COLO668 (cell line): ENCODE results near the gene MAP3K9.
"Not testable (repeated sequence)": the region's sequence is repeated elsewhere in the genome, so short reads cannot be mapped to it uniquely, and the experiment has no call there.

ENCODE experiments used
- DNase-seq: peaks from one replicate; lab custom pipeline; 2025; ENCODE audit not compliant: unreplicated experiment; lab: John Stamatoyannopoulos, UW

MAP3K9 gene

DNA sequence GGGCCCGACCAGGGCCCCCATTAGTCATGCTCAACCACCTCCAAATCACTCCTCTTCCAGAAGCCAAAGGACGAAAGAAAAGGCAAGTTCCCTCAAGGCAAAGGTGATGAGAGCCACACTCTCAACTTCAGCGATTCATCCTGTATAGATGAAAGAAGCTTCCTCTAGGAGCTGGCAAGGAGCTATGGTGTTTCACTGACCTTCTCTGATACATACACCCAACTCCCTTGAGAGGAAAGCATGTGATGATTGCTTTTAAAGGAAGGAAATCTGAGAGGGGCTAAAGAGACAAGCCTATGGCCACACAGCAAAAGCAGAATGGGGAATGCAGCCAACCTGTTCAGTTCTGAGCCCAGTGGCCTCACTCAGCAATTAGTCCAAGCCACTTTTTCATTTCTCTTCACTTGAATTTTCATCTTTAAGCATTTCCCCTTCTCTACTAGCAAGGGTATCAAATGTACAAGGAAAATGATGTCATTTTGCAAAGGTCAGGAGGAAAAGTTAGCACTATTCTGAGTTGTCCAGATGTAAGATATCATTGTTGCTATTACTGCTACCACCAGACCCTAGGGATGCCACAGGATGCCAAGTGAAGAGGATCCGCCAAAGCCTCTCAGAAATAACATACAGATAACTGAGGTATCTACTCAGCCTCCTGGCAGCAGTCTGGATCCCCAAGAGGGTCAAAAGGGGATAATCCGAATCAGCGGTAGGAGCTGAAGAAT lies 82.5 kb downstream of the MAP3K9 start:
- DNase-seq, result no peak

DNA sequence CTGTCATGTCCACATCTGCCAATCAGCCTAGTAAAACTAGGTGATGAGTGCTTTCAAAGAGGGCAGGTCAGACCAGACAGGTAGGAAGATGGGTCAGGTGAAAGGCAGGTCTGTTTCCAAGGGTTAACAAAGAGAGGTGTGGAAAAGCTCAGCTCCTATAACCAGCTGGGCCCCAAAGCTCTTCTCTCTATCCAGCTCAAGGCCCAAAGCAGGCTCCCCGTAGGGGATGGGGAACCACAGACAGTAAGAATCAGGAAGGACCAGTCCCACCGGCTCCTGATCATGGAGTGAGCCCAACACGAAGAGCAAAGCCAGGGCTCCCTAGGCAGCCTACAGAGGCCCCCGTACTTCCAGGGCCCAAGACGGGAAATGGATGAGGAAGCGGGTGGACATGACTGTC lies 84.4 kb downstream of the MAP3K9 start:
- DNase-seq, result no peak

DNA sequence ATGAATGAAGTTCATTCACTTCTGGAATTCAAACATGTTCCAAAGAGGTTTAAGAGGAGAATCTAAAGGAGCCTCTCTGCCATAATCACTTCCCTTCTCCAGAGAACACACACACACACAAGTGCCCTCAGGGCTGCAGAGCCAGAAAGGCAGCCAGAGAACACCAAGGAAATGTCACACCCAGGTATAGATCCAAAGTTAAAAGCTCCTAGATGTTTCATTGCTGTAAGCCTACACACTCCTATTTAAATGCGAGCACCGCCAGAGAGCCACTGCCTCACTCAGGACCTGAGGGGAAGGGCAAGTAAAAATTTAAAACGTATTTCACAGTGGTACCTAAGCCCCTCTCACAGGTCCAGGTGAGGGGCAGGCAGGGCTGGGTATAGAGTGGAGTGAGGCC lies 85.2 kb downstream of the MAP3K9 start:
- no peak for DNase-seq

DNA sequence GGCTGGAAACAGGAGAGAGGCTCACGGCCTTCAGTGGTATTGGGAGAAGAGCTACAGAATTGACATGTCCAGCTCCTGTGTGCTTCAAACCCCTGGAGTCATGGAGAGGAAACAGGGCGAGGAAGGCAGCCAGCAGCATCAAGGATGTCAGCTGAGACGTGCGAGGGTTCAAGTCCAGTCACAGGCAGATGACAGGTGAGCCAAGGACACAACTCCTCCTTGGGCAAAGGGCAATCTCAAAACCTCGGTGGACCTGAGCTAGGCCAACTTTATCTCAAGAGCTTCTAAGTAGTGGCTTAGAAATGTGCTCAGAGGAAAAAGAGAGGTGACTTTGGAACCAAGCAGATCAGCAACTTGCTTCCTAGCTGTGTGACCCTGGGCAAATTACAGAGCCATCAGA lies 86.0 kb downstream of the MAP3K9 start:
- DNase-seq, result no peak

DNA sequence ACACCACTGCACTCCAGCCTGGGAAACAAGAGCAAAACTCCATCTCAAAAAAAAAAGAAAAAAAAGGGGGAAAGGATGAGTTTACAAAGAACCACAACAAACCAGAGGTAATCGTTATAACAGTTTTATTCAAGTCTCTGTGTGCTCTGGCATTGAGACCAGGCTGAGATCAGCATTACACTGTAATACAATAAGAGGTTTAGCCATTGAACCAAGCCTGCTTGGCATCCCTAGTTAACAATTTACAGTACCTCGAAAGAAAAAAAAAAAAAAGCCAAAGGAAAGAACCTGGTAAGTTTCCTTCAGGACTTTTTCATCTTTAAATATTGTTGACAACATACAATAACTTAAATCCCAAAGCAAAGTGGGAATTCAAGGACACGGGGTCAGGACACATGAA lies 86.9 kb downstream of the MAP3K9 start:
- DNase-seq, result no peak

DNA sequence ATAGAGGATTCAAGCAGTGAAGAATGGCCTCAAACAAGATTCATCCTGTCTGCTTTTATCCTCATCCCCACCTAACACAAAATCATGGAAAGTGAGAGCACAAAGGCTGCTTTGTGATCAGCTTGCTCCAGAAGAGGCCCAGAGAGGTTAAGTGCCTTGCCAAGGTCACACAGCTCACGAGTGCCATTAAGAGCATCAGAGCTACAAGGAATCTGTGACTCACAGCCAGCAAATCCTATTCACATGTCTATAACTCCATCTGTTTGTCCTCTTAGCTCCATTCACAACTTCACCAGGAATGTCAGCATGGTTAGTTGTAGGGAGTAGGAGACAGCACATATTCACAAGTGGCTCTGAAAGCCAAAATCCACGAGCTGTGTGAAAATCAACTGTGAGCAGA lies 87.8 kb downstream of the MAP3K9 start:
- no peak for DNase-seq

DNA sequence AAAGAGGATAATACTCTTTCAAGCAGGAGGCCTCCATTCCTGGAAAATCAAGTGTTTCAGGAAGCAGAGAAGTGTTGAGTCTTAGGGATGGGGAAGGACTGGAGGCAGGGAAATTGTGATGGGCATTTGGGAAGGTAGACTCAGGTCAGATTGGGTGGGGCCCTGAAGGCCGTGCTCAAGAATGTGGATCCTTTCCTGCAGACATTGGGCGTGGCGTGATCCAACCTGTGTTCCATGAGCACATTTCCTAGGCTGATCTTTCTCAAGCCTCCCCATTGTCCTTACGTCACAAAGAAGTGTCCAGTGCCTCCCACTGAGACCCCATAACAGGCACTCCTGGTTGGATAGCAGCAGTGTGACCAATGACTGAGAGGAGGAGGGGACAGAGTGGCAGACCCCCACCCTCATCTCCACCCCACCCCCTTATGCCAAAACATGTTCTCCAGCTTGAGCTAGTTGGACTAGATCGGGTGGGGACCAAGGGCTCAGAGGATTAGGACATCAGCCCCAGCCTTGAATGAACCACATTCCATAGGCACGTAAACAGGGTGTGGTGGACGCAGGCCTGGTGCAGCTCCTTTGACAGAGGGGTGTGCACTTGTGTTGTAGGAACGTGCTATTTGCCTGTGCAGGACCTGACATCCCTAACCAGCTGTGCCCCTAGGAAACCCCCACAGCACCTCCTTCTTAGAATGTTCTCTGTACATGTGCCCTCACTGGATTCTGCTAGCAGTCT lies 90.8 kb downstream of the MAP3K9 start:
- DNase-seq, result no peak

DNA sequence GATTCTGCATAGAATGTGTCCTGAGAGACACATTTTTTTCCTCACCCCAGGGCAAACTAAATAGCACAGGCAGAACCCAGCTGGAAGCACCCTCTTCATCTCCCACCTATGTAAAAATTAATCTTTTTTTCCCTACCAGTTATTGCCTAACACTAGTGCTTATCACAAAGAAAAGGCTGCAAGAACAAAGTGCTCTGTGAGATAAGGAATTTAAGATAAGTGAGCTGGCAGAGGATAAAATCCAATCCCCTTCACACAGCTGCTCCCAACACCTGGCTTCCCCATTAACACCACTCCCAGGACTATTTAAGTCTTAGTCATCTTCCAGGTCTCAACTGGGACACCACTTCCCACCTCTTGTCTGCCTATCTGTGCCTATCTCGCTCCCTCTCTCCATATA lies 92.4 kb downstream of the MAP3K9 start:
- DNase-seq, result no peak

DNA sequence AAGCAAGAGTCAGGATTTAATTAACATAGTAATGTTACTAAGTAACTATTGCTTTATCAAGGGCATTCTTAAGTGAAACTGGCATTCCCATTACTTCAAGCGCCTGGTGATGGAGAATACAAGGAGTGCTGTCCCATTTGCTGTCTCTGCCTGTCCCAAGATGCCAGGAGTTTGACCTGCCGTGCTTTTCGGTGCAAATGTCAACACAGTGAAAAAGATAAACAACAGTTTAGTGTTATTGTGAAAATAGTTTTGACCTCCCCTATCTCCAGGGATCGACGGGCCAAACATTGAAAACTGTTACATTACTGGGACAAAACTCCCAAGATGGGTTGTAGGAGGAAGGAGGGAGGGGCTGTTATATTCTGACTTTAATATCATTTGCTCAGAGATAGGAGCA lies 92.8 kb downstream of the MAP3K9 start:
- DNase-seq, result no peak

DNA sequence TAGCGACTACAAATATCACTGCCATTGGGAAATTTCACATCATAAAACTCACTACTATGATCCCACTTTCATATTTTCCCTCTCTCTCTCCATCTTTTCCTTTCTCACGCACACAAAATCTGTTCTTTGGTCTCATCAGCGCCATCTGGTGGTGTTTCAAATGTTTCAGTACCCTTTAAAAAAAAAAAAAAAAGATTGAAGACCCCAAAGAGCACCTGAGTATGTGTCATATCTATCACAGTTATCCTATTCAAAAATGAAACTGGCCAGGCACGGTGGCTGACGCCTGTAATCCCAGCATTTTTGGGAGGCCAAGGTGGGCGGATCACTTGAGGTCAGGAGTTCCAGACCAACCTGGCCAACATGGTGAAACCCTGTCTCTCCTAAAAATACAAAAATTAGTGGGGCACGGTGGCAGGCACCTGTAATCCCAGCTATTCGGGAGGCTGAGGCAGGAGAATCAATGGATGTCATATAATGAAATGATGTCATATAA lies 95.2 kb downstream of the MAP3K9 start:
- peak; percentile 56 for DNase-seq

DNA sequence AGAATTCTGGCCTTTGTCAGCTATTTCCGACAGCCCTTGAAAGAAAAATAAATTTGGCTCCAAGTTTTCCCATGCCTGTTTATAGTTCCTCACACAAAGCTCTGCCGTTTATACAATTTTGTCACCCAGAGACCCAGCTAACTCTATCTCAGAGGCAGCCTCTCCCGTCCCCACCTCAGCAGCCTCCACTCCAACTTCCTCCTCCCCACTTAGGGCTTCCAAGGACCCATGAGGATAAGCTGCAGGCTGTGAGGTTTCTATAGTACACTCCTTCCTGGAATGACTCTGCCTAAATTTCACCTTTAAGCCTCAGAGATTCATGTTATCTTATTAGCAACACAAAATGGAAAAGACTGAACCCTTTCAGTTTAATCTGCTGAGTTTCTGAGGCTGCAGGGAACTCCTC lies 95.8 kb downstream of the MAP3K9 start:
- no peak for DNase-seq

DNA sequence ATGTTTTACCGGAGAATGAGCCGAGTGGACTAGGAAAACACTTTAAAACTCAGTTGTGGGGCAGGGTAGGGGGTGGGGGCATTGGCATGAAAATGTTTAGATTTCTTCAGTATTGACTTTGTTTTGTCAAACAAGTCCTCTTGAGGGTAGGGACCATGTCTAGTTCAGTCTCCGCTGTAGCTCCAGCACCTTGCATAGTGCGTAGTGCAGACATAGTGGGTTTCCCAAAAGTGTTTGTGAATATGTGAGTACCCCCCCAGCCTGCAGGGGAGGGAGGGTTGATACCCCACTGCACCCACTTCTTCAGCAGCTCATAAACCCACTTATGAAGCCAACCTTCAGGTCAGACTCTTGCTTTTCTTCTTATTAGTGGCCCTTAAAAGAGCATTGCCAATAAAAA lies 96.2 kb downstream of the MAP3K9 start:
- DNase-seq, result no peak

DNA sequence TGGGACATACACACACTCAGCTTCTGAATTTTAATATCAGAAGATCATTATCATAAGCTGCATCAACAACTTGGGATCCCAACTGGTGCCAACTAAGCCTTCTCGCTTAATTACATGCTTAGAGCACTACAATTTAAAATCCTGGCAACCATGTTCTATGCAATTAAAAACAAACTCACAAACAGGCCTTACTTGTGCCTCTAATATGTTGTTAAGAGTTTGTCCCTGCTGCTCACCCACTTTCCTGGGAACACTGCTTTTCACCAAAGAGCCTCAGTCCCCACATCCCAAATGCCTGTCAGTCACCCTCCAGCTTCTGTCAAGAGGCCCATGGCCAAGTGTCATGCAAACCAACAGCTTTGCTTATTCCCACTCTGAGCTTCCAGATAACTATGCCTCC lies 97.9 kb downstream of the MAP3K9 start:
- DNase-seq, result no peak

DNA sequence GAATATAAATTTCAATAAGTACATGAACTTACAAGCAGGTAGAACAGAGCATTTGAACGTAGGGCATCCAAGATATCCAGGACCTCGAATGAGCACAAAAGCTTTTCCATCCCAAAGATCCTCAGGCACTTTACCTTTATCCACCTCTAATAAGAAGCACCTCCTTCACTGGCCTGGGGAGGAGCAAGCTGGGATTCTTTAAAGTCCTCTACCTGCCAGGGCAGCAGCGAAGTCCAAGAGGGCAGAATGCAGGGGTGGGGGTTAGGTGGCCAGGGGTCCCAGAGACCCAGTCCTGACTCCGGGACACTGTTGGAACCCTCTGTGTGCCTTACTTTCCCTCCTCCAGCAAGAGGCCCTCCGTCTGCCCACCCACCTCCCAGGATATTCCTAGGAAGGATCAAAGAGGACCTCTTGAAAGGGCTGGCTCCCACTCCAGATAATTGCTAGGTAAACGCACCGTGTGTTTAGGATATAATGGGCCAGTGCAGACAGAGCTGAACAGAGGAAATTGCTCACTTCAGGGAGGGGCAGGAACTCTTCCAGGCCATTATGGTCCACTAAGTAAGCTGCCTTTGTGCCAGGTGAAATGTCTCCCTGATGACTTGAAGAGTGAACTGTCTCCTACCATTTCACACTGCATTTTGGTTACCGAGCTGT lies 99.5 kb downstream of the MAP3K9 start:
- DNase-seq, result peak; percentile 65

DNA sequence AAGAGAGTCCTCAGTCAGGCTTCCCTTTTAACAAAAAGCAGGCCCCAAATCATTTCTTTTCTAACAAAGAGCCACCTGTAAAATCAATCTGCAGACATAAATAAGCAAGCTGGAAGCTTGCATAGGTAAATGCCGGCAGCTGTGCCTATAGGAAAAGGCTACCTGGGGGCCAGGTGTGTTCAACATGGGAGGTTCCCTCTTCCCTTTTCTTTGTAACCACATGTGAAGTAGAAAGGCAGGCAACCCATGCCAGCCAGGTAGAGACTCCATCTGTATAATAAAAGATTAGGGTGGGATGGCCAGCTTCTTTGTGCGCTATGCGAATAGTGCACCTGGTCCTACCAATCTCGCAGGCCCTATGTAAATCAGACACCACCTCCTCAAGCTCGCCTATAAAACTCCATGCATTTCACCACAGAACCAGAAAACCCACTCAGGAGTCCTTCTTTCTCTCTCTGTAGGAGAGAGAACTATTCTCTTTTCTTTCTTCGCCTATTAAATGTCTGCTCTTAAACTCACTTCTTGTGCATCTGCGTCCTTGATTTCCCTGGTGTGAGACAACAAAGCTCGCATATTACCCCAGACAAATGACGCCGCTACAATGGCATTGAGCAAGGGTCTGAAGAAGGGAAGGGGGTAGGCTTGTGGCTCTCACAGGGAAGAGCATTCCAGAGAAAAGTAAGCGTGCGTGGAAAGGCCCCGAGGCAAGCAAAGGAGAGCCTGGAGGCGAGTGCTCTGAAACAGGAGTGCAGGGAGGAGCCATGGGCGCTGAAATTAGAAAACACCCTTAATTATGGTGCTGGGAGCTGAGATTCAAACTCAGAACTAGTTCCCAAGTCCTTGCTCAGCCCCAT lies 100.4 kb downstream of the MAP3K9 start:
- DNase-seq, result peak; percentile 83

DNA sequence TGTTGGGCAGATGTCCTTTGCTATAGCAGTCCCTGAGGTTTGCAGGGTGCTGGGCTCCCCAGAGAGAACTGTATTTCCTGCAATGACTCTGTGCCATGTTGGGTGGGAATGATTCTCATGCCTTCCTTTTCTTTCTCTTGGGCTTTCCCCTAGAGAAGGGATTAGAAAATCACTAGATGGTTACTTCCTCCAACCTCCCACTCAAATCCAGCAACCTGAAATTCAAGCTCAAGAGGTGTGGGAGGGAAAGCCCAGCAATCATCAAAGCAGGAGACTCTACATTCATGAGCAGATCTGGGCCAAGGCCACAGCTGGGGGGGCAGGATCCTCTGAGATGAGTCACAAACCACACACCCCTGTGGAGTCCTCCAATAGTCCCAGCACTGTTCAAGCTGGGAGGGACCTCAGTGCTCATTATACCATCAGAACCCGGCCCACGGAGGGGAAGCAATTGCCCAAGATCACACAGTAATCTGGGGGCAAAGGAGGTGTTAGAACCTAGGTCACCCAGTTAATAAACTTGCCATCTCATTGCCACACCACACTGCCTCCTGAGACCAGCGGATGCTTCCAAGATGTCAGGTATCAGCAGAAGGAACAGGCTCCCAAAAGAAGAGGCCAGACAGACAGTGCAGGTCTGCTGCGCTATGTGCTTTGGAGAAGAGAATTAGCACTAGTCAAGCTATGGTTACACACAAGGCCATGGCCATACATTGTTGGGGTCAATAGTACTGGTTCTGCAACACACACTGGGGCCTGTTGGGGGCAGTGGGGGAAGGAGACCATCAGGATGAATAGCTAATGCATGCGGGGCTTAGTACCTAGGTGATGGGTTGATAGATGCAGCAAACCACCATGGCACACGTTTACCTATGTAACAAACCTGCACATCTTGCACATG lies 101.9 kb downstream of the MAP3K9 start:
- peak; percentile 64 for DNase-seq

DNA sequence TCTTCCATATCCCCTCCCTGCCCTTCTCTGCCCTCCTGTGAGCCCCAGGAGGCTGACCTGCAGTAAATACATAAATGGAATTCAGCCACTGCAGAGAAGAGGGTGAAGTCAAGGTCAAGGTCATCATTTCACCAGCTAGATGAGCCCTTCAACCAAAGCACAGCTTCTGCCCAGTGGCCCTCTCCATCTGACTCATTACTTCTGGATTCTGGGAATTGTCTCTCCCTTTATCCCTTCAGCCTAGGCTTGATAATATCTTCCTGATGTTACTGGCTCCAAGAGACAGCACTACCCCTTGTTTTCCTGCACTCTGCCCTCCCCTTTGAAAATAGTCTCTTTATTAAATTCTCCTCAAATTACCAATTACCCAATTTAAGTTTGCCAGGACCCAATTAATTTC lies 103.1 kb downstream of the MAP3K9 start:
- DNase-seq, result no peak

DNA sequence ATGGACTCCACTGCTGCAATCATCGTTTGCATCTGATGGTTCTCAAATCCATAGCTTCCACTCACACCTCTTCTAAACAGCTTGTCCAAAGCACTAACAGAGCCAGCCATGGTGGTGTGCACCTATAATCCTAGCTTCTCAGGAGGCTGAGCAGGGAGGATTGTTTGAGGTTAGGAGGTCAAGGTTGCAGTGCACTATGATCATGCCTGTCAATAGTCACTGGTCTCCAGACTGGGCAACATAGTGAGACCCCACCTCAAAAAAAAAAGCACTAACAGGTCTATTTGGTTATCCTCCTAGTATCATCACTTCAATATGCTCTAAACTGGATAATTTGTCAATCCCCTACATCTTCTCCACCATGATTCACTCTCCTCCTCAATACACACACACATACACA lies 104.4 kb downstream of the MAP3K9 start:
- no peak for DNase-seq

DNA sequence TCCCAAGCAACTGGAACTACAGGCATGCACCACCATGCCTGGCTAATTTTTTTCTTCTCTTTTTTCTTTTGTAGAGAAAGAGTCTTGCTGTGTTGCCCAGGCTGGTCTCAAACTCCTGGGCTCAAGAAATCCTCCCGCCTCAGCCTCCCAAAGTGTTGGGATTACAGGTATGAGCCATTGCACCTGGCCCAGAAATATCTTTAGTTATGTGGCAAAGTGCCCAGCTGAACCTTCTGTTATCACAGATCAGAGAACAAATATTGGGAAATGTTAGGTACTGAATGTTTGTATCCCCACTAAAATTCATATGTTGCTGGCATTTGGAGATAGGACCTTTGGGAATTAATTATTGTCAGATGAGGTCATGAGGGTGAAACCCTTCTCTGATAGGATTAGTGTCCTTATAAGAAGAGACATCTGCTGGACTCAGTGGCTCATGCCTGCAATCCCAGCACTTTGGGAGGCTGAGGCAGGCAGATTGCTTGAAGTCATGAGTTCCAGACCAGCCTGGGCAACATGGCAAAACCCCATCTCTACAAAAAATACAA lies 105.6 kb downstream of the MAP3K9 start:
- DNase-seq, result not testable (repeated sequence)

DNA sequence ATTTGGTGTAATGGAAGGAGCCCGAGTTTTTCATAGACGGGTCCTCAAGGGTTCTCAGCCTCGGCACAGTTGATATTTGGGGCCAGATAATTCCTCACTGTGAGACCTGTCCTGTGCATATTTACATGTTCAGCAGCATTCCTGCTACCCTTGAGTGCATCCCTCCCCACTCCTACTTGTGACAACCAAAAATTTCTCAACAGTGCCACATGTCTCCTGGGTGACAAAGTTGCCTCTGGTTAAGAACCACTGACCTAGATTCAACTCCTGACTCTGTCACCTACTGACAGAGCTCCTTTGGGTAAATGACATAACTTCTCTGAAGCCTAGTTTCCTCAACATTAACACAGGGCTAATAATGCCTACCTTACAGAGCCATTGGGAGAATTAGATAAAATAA lies 107.2 kb downstream of the MAP3K9 start:
- no peak for DNase-seq
